ENCODE data around the gene TENM4. TPM values are rescaled to one million over a fixed set of nuclear protein-coding genes. Genes with fewer than 3 reads are reported as not detected.

TENM4 gene
- total RNA-seq, 2 donors from 2014 or later = 2.5 to 4.4 TPM

DNA sequence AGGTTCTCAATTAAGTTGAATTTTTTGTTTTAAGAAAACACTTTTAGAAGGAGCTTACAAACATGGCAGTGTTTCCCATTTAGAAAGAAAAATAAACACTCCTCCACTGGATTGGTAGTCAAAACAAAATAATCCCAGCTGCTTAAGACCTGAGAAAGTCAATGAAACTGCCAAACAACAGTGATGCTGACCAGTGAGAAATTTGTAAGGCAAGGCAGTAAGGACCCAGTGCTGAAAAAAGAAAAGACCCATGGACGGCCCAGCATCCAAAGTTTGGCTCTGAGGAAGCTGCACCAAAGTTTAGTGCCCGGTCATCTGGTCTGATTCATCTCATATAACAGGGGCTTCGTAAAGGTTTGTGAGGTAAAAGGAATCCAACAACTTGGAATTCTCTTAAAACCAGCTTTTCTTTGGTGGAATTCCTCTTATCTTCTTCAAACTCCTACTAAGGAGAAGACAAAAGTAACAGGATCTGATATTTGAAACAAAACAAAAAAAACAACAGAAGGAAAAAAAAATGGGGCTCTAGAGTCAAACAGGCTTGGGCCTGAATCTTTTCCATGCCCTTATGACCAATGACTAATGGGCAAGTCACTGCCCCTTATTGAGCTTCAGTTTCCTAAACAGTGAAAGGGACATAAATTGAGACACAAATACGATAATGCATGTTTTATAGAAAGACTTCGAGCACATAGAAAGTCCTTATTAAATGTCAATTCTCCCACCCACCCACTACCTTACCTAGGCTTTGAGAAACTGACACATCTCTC is 483.2 kb downstream of the TENM4 start:
- intact Hi-C loops (cut with DNase I) = no loop called here
- no peak for DNase-seq
- no peak for ATAC-seq

DNA sequence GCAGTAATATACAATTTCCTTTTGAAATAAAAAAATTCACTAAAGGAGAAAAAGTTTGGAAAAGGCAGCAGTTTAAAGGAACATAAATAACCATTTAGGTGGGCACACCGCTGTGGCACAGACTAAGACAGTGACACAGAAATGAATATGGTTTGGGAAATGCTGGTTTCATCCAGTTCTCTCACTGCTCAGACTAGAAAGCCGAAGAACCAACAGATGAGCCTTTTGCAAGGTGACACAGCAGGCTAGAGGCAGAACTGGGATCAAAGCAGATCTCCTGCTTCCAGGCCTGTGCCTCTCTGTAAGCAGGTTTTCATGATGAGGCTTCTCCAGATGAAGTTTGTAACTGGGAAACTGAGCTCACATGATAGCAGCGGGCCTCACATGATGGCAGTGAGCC is 486.1 kb downstream of the TENM4 start:
- no peak for DNase-seq
- ATAC-seq = peak in 1 of 2 donors; percentile 21
- intact Hi-C loops (cut with DNase I) = no loop called here

DNA sequence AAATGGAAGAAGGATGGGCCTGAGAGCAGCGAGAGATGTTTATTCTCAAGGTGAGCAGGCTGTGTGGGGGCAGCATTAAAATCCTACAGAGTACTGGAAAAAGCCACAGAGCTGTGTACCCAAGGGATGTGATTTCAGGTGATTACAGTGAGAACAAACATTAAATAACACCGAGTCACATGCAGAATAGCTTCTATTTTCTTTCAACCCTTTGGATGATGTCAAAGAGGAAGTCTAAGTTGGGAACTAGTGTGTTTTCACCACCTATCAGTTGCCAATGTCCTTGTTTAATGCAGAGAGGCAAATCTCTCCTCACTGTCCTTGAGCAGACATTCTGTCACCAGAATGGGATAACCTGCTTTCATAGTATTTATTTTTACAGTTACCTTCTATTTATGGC is 486.6 kb downstream of the TENM4 start:
- intact Hi-C loops (cut with DNase I) = no loop called here
- ATAC-seq (peak in 1 of 2 donors; percentile 54), DNase-seq (no peak)

DNA sequence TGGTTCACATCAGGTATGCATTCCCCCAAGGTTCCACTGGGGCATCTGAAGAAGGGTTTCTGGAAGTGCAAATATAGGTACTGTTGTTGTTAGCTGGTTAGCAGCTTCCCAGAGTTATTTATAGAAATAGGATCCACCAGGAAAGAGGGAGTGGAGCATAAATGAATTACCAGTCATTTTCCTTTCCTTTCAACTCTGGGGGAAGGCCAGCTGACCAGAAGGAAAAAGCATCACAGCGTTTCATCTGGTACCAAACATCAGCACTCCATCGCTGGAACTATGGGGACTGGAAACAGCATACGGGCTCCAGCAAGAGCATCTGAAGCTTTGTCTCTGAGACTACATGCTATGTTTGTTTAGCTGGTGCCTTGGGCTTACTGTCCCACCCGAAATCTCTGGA is 487.9 kb downstream of the TENM4 start:
- ATAC-seq = no peak
- no peak for DNase-seq
- intact Hi-C loops (cut with DNase I) = no loop called here

DNA sequence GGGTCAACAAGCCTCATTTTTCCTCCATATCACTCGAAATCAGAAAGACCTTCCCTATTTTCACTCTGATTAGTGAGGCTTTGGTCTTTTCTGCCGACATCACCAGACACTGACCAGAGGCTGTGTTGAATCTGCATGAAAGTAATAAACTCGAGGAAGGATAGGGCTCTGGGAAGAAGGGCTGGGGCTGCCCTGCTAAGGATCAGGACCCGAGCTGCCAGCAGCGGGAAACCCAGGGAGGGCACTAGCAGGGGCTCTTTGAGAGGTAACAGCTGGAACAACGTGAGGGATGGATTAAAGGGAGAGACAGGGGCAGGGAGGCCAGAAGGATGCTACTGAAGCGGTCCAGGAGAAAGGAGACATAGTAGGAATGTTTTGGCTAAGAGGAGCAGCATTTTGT is 488.7 kb downstream of the TENM4 start:
- no peak for DNase-seq

DNA sequence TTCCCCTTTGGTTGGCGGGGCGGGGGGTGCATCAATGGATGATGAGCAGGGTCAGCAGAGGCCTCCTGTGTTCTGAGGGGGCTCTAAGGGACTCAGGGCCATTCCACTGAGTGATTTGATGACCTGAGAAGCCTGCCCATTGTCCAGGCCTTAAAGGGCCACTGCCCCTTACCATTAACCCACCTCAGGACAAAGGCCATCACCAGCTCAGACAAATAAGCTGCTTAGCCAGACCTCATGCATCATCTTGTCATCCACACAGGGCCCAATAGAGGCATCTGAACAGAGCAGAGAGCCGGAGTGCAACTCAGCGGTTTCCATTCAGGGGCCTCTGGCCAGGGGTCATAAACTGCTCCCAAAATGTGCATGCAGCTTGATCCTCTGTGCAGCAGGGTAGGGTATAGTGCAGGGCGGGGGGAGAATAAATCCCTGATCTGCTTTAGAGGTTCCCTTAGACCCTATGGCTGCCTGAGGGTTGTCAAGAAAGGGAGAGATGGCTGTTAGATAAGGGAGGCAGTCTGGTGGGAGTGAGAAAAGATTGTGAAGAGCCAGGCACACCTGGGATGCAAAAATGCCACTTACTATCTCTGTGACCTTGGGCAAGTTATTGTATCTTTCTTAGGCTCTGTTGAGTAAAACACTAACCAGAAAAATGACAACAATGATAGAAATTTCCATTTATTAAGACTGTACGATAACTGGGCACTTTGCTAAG is 490.7 kb downstream of the TENM4 start:
- DNase-seq = no peak
- ATAC-seq = no peak
- intact Hi-C loops (cut with DNase I) = no loop called here

More for the DNA sequence above, 488.7 kb downstream of the TENM4 start:
- intact Hi-C loops (cut with DNase I) = no loop called here
- ATAC-seq = no peak

DNA sequence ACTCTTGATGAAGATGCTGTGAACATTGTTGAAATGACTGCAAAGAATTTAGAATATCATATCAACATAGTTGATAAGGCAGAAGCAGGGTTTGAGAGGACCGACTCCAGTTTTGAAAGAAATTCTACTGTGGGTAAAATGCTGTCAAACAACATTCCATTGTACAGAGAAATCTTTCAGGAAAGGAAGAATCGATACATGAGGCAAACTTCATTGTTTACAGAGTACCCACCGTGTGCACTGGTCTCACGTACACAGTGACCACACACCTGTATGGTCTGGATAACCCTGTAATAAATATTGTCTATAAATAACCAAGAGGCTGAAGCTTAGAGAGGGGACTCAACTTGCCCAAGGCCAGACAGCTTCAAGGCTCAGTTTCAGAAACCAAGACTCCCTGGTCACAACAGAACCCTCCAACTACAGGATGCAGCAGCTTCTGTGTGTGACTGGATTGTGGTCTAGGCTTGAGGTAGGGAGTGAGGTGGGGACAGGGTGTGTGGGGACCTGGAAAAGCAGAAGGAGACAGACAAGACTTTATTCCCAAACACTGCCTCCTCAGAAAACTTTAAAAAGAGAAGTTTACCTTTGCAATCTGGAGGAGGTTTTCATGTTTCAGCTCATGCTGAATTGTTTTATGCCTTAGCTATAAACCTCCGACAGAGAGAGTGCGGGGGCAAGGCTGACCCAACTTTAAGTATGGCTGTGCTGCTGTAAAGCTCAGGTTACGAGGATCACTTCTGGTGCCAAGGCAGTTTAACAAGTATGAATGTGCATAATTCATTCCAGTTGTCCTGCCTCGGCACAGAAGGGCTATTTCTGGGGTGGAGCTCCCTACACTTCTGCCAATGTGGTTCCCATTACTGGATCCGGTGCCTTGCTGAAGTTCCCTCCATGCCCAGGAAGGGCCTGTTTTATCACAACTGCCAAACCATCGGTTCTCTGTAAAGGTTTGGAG is 493.6 kb downstream of the TENM4 start:
- DNase-seq (no peak), ATAC-seq (no peak)
- intact Hi-C loops (cut with DNase I) = no loop called here

DNA sequence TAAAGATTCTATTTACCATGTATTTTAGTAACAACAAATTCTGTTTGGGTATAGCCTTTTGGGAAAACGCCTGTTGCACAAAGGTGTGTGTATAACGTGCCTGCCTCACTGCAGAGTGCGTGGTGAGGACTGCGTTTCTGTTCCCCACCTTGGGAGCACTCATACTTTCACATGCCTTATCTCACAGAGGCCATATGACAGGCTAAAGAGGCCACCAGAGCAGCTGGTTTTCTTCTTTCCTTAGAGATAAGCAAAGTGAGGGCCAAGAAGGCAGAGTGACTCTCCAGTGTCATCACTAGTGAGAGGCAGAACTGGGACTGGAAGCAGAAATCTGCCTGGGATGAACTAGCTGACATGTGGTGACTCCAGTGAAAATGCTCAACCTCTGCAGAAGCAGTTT is 497.0 kb downstream of the TENM4 start:
- intact Hi-C loops (cut with DNase I) = no loop called here
- no peak for ATAC-seq
- DNase-seq = no peak

DNA sequence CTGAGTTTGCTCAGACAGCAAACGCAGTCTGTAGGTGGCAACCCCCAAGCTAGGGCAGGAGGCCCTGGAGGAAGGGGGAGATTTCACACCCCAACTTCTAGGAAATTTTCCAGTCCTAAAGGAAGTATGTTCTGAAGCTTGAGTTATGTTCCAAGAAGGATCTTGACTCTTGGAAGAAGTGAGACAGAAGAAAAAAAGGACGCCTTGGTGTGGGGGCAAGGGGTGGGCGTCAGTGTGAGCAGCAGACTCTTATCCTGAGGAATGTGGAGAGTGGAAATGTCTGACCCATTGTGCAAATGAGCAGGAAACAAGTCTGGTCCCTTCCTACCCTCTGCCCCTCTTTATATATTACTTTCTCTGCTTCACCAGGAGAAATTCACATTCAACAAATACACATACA is 497.7 kb downstream of the TENM4 start:
- ATAC-seq = no peak
- intact Hi-C loops (cut with DNase I) = no loop called here
- DNase-seq = no peak

DNA sequence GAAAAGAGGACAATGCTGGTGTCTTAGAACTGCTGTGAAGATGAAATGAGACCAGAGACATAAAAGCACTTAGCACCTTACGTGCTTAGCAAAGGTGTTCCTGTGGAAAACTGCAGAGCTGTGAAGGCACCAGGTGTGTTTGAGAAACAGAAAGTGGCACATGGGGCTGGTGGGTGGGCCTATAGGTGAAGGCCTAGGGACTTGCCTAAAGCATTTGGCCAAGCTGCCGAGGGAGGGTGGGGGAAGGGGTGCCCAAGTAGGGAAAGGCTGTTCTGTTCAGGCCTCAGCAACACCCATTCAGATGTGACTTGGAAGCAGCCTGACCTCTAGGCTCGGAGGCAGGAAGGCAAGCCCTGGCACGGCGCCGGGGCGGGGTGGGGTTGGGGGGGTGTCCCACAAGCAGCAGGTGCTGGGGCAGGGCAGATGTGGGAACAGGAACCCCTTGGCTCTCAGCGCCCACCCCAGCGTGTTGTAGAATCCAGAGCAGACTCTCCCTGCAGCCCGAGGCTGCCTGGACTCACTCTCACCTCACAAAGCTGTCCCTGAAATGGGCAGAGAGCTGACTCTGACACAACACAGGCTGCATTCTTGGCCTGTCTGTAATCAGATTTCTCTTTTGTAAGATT is 499.5 kb downstream of the TENM4 start:
- no peak for DNase-seq
- no peak for ATAC-seq
- intact Hi-C loops (cut with DNase I) = no loop called here

DNA sequence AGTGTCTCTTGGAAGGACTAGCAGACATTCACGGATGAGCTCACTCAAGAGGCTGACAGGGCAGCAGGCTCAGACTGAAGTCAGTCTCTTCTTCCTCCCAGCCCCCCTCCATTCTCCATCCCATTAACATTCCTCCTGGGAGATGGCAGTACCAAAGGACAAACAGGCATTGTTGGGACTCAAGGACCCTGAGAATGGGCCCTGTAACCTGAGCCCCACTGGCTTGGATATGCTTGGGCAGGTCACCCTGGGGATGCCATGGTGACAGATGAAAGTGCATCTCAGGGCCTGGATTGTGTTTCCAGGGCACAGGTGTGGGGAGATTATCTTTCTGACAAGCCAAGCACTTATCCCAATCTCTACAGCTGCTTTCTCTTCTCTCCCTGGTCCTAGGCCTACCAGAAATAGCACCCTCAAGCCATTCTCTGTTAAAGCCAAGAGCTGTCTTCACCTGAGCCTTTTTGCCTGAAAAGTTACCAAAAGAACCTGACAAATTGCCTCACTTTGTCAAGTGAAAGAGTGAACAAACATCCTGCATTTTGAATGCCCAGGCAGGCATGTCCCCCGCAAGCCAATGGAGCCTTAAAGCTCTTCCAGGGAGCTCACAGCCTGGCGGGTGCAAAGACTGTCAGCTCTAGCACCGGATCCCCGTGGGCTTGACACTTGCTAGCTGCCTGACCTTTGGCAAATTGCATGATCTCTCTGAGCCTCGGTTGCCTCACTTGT is 500.2 kb downstream of the TENM4 start:
- DNase-seq = no peak
- intact Hi-C loops (cut with DNase I) = no loop called here
- ATAC-seq = no peak

DNA sequence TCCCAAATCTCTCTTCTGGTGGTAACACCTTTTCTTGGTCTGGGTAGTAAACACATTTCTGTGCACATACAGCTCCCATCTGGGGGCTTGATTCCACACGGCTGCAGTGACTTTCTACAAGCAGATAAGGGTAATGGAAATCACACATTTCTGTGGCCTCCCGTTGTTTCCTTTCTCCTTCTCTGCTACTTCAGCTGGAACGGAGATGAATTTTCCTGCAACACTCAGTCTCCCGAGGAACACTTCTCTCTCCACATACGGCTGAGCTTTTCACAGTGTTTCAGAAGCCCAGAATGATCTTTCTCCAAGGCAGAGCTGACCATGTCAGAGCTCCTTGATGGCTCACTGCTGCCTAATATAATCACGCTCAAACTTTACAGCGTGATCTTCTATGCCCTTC is 501.9 kb downstream of the TENM4 start:
- DNase-seq = no peak
- intact Hi-C loops (cut with DNase I) = no loop called here
- ATAC-seq = peak in 1 of 2 donors; percentile 50

DNA sequence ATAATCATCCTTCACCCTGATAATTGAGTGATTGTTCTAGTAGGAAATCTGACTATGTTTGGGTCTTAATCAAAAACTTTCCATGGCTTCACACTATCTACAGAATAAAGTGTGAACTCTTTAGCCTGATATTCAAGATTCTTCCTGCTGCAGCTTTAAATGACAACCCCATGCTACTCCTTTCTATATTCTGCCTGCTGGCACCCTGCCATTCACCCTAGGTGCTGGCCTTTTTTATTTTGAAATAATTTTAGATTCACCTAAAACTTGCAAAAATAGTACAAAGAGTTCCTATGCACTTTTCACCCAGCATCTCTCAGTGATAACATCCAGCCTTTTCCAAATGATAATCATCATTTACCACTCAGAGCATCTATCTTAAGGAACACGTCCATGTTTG is 502.8 kb downstream of the TENM4 start:
- intact Hi-C loops (cut with DNase I) = no loop called here
- no peak for ATAC-seq
- no peak for DNase-seq

DNA sequence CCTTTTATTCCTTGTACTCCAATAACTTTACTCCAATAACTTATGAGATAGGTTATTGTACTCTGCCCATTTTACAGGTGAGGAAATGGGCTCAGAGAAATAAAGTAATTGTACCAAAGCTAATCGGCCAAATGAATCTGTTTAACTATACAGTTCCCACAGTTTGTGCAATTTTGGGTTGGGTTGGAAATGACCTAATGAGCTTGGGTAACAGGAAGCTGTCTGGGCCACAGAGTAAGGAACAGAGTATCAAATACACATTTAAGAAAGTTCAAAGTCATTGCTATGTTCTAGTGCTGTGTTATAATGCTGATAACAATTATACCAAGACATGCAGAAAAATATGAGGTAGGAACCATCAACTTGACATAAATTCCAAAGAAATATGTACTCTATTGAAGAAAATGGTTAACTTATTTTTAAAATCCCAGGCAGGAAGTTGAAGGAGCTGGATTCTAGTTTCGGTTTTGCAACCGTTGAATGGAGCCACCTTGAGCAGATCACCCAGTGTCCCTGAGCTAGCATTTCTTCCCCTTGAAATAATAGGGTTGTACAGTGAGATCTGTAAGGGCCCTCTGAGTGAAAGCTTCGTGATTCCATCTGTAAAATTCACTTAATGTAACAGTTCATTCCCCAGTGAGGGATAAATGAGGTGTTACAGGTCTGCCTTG is 505.3 kb downstream of the TENM4 start:
- no peak for ATAC-seq
- no peak for DNase-seq
- intact Hi-C loops (cut with DNase I) = no loop called here

DNA sequence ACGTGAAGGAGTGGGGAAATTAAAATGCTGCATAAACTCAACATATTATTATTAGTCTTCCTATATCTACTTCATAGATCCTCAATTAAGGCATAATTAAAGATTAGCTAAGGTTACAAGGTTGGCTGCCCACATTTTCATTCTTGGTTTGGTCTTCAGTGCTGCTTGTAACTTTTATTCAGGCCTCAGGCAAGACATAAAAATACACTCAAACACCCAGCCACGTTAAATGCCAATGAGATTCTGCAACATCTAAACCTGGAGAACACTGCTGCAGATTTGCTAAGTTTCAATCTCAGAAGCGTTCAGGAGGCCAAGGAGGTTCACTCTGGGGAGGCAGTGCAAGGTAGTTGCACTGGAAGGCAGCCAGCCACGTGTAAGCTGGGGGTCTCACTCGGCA is 507.5 kb downstream of the TENM4 start:
- no peak for DNase-seq

DNA sequence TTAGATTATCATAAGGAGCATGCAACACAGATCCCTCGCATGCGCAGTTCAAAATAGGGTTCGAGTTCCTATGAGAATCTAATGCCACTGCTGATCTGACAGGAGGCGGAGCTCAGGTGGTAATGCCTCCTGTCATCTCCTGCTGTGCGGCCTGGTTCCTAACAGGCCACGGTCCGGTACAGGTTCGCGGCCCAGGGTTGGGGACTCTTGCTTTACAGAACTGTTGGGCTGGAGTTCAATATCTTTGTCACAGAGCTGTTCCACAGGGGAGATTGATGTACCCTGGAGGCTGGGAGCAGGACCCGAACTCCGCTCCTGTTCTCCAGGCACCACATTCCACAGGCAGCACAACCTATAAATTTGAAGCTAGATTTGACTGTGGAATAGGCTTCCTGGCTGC is 508.1 kb downstream of the TENM4 start:
- ATAC-seq = no peak
- intact Hi-C loops (cut with DNase I) = no loop called here
- DNase-seq = no peak

More for the DNA sequence above, 507.5 kb downstream of the TENM4 start:
- ATAC-seq = no peak
- intact Hi-C loops (cut with DNase I) = no loop called here

DNA sequence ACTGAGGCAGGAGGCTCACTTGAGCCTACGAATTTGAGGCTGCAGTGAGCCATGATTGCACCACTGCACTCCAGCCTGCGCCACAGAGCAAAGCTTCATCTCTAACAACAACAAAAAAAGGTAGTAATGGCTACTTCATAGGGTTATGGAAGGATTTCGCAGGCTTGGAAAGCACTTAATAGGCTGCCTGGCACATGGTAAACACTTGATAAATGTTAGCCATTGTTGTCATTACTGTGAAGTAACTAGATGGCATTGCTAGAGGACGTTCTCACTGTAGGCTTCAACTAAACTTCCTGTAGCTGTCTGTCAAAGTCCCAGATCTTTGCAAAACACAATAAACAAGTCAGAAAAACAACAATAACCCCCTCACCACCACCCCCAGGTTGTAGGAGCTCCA is 508.9 kb downstream of the TENM4 start:
- intact Hi-C loops (cut with DNase I) = no loop called here
- no peak for DNase-seq
- no peak for ATAC-seq

DNA sequence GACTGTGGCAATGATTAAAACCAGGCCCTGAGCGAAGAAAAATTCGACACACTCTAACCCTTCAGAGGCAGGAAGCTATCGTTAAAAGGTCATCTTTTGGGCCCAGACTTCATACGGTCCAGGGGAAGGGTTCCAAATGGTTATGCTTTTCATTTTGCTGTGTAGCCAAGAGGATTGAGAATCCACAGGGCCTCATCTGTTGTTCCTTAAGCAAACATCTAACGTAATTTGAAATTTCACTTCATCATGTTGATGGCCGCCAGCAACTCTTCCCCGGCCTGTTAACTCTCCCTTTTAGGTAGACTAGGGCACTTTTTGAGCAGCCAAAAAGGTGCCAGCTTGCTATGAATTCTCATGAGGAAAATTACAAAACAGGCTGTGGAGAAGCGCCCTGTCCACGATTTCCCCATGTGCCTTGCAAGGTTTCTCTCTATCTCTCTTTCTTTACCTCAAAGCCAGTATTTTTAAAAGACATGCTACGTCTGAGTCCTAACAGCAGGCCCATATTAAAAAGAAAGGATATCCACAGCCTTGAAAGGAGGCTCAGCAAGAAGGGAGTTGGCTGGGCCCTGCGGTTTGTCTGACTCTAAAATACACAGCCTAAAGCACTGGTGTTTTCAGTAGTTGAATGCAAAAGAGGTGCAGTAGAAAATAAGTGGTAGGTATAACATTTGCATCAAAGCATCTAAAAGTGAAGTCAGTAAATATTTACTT is 509.9 kb downstream of the TENM4 start:
- ATAC-seq (no peak), DNase-seq (no peak)

More for the DNA sequence above, 509.9 kb downstream of the TENM4 start:
- intact Hi-C loops (cut with DNase I) = no loop called here
